SK-N-MC (cell line): ENCODE data around the gene TMCO6.
A peak's percentile ranks its signal among the peaks of the same experiment; 100 is the strongest.
"Not testable (repeated sequence)": the region's sequence is repeated elsewhere in the genome, so short reads cannot be mapped to it uniquely, and the experiment has no call there.

Source experiments
- DNase-seq: peaks from one replicate; pipeline ENCODE4 v3.0.0-alpha.2; 2011; ENCODE audit warnings: low read depth, low spot score
- H3K27ac ChIP-seq: fragments of 200-600 bp; sonication (generic); 2 replicates; pipeline ENCODE4 v1.5.1; 2016; ENCODE audit warnings: mixed run types
- H3K36me3 ChIP-seq: fragments of 200-600 bp; sonication (generic); 2 replicates; pipeline ENCODE4 v1.6.1; 2017; ENCODE audit warnings: antibody characterized with exemption, low read length, mixed read lengths; ENCODE audit not compliant: insufficient read depth
- H3K4me3 ChIP-seq: fragments of 200-600 bp; sonication (generic); 2 replicates; pipeline ENCODE4 v1.5.1; 2016
- H3K9ac ChIP-seq: fragments of 200-600 bp; sonication (generic); 2 replicates; pipeline ENCODE4 v1.8.0; 2017; ENCODE audit warnings: mixed run types, mixed read lengths; ENCODE audit not compliant: insufficient read length
- H3K9me3 ChIP-seq: fragments of 200-600 bp; sonication (generic); 2 replicates; pipeline ENCODE4 v1.6.1; 2017; ENCODE audit warnings: low read depth, mild to moderate bottlenecking, antibody characterized with exemption, low read length, moderate library complexity, mixed read lengths
- EZH2 ChIP-seq: fragments of 200-600 bp; sonication (generic); IDR thresholded peaks from one replicate; pipeline ENCODE4 v1.6.1; 2017; ENCODE audit warnings: antibody characterized with exemption
- FOXP2 ChIP-seq: optimal IDR thresholded peaks from 2 replicates; pipeline ENCODE3; 2011; ENCODE audit warnings: mild to moderate bottlenecking, moderate library complexity; ENCODE audit not compliant: insufficient read depth; ENCODE audit errors: extremely low read length, control extremely low read depth
- POLR2AphosphoS5 ChIP-seq: IDR thresholded peaks from 2 replicates; pipeline ENCODE4 v1.6.1; 2012; ENCODE audit warnings: mild to moderate bottlenecking, low read depth, low read length, borderline replicate concordance

The TMCO6 gene

GRCh38 chr5:140633021-140633471 is 6.2 kb upstream of the TMCO6 start, which contains the start of gene CD14:
CD14 (minus strand) TSS chr5:140633175; CDS start chr5:140633071, 104 bp downstream.
- Histone ChIP-seq H3K36me3 (no peaks in the 10 kb centered on the region), H3K4me3 (no peak within 1 kb of the TSS), H3K27ac (no peak within 1 kb of the TSS), H3K9ac (no peak within 1 kb of the TSS), H3K9me3 (no peaks in the 10 kb centered on the region)
- no peak for TF ChIP-seq EZH2
- TF ChIP-seq POLR2AphosphoS5 = no peak
- no peak for TF ChIP-seq FOXP2
- no peak for DNase-seq

- Histone ChIP-seq H3K27ac (no peak overlapping the region), H3K9me3 (no peaks in the 10 kb centered on the region), H3K36me3 (no peaks in the 10 kb centered on the region), H3K9ac (no peak overlapping the region), H3K4me3 (no peak overlapping the region)
- TF ChIP-seq FOXP2 = no peak
- no peak for TF ChIP-seq EZH2
- no peak for TF ChIP-seq POLR2AphosphoS5
- no peak for DNase-seq
Measured at GRCh38 chr5:140633501-140633900, 5.8 kb upstream of the TMCO6 start.

GRCh38 chr5:140634103-140634502 is 5.1 kb upstream of the TMCO6 start:
- Histone ChIP-seq H3K9ac (no peak overlapping the region), H3K9me3 (no peaks in the 10 kb centered on the region), H3K27ac (no peak overlapping the region), H3K36me3 (no peaks in the 10 kb centered on the region), H3K4me3 (no peak overlapping the region)
- TF ChIP-seq FOXP2 = no peak
- no peak for TF ChIP-seq EZH2
- TF ChIP-seq POLR2AphosphoS5 = no peak
- no peak for DNase-seq

- Histone ChIP-seq H3K27ac (no peak overlapping the region), H3K9me3 (no peaks in the 10 kb centered on the region), H3K9ac (no peak overlapping the region), H3K4me3 (no peak overlapping the region), H3K36me3 (no peaks in the 10 kb centered on the region)
- DNase-seq = no peak
- TF ChIP-seq EZH2 = no peak
- TF ChIP-seq FOXP2 = no peak
- no peak for TF ChIP-seq POLR2AphosphoS5
Measured at GRCh38 chr5:140635291-140636257, 3.7 kb upstream of the TMCO6 start.

GRCh38 chr5:140637371-140638100 is 1.7 kb upstream of the TMCO6 start:
- no peak for TF ChIP-seq EZH2
- no peak for TF ChIP-seq FOXP2
- no peak for TF ChIP-seq POLR2AphosphoS5
- H3K9ac ChIP-seq = no peak overlapping the region
- H3K9me3 ChIP-seq = no peaks in the 10 kb centered on the region
- H3K27ac ChIP-seq = no peak overlapping the region
- DNase-seq = no peak
- no peak overlapping the region for H3K4me3 ChIP-seq
- H3K36me3 ChIP-seq = peaks cover 2% of the 10 kb centered on the region; the same call in 1 of the 2 replicates

- Histone ChIP-seq H3K27ac (peak overlapping the region; percentile 84), H3K36me3 (peaks cover 11% of the 10 kb centered on the region), H3K4me3 (peak overlapping the region; percentile 93), H3K9ac (peak overlapping the region; percentile 62)
- not testable (repeated sequence) for DNase-seq, H3K9me3 ChIP-seq
Measured at GRCh38 chr5:140638898-140639147, 428 bp upstream of the TMCO6 start.

- peaks cover 30% of the 10 kb centered on the region for H3K36me3 ChIP-seq
- TF ChIP-seq EZH2 = no peak
- TF ChIP-seq POLR2AphosphoS5 = no peak
- no peak for TF ChIP-seq FOXP2
- no peak for DNase-seq
- H3K9ac ChIP-seq = no peak overlapping the region
- H3K4me3 ChIP-seq = no peak overlapping the region
- no peak overlapping the region for H3K27ac ChIP-seq
- no peaks in the 10 kb centered on the region for H3K9me3 ChIP-seq
Measured at GRCh38 chr5:140641716-140642115, 2.5 kb downstream of the TMCO6 start.

GRCh38 chr5:140642718-140643117 is 3.5 kb downstream of the TMCO6 start:
- Histone ChIP-seq H3K9ac (no peak overlapping the region), H3K27ac (no peak overlapping the region), H3K36me3 (peaks cover 30% of the 10 kb centered on the region), H3K4me3 (no peak overlapping the region), H3K9me3 (no peaks in the 10 kb centered on the region)
- DNase-seq = no peak
- TF ChIP-seq EZH2 (no peak), POLR2AphosphoS5 (no peak), FOXP2 (no peak)
